ENCODE results near the gene TRMT10A.

The TRMT10A gene, protein sequence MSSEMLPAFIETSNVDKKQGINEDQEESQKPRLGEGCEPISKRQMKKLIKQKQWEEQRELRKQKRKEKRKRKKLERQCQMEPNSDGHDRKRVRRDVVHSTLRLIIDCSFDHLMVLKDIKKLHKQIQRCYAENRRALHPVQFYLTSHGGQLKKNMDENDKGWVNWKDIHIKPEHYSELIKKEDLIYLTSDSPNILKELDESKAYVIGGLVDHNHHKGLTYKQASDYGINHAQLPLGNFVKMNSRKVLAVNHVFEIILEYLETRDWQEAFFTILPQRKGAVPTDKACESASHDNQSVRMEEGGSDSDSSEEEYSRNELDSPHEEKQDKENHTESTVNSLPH

DNA sequence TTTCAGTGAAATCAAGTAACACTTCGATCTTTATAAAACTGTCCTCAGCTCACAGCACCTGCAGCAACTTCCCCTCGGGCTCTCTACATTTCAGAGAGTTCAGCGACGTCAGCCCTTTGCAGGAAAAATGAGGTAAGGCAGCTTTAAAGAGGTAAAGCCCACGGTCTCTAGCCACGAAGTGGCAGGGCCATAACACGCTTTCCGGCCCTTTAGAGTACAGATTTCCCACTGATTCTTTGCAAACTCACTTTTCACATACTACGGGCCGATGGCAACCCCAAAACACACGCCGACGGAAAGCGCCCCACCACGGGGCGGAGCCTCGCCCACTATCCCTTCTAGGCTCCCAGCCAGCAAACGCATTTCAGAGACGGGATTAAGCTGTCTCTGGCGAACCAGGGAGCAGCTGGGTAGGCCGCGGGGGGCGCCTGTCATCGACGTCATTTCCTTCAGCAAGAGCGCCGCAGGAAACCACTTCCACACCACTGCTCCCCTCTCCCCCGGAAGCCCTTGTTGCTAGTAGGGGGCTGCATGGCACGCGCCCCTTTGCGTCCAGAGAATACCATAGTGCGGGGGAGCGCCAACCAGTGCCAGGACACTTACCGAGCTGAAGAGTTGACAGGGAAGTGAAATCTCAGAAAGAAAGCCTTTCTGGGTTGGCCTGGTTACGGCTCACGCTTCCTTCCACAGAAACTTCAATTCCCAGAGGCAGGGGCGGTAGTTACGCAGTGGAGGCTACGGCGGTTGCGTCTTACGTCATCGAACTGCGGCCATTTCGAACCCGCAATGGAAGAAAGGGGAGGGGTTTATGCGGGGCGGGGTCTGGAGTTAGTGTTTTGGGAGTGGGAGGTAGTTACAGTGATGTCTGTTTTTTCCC lies at the start of gene TRMT10A:
TSS of gene TRMT10A (minus strand) at position 730 of the 877 bp plus-strand sequence. CDS start 4,701 bp downstream, outside the sequence.
- peak; percentile 86 to 93 for DNase-seq (ENCODE audit: low read depth in 2 of 2)

DNA sequence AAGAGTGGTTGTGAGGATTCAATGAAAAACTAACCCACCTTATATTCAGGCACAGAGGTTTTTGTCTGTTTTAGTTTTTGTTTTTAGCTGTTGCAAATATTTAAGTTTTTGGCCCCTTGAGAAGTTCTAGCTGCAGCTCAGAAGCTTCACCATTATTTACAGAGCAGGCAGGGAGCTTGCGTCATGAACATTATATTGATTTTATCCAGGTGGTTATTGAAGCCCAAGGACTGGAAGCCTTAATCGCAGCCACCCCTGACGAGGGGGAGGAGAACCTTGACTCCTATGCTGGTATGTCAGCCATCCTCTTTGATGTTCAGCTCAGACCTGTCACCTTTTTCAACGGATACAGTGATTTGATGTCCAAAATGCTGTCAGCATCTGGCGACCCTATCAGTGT lies 48.9 kb upstream of the TRMT10A start:
- no peak for DNase-seq (ENCODE audit: low read depth in 2 of 2)

DNA sequence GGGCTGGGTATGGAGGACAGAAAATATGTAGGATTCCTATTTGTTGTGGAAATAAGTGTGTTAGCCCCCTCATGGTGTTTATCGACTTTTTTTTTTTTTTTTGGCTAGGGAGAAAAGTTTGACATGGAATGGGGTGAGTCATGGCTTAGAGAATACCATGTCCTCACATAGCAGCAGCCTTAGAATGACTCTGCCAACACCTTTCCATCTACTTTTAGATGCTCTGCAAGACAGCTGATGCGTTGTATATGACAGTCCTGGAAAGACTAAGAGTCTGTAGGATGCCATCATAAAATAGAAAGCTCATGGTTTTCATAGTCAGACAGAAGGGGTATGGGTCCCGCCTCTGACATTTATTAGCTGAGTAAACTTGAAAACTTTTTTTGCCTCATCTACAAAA lies 48.4 kb upstream of the TRMT10A start:
- no peak for DNase-seq (ENCODE audit: low read depth in 2 of 2)

DNA sequence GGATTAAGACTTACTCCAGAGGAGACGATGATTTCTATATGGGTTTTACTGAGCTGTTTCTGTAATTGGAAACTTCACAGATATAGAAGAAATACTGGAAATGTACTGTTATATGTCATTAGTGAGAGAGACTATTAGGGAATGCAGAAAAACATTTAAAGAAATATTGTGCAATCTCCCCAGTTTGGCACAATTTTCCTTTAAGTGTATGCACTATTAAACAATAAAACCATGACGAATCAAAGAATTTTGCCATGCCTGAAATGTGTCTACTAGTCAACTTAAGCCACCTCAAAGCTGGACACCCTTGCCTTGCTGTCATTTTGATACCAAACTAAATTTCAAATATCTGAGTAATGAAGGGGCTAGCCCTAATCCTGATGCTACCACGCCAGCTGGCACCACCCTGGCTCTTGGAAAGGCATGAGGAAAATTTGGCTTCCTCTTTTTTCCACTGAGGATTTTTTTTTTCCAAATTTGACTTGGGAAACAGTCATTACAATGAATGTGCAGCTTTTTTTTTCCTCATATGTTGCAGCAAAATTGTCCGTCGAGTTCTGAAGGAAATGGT lies 46.9 kb upstream of the TRMT10A start:
- no peak for DNase-seq (ENCODE audit: low read depth in 2 of 2)

DNA sequence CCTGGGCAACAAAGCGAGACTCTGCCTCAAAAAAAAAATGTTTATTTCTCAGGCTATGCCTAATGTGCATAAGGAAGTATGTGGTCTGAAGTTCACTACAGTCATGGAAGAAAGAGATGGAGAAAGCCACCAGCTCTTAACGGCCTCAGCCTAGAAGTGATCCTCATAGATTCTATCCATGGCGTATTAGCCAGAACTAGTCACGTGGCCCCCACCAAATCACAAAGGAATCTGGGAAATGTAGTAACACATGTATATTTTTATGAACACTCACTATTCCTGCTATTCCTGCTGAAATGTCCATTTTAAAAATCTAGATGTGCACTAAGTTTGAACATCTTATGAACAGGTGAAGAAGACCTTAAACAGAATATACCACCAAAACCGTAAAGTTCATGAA lies 44.6 kb upstream of the TRMT10A start:
- DNase-seq (ENCODE audit: low read depth in 2 of 2) = no peak

DNA sequence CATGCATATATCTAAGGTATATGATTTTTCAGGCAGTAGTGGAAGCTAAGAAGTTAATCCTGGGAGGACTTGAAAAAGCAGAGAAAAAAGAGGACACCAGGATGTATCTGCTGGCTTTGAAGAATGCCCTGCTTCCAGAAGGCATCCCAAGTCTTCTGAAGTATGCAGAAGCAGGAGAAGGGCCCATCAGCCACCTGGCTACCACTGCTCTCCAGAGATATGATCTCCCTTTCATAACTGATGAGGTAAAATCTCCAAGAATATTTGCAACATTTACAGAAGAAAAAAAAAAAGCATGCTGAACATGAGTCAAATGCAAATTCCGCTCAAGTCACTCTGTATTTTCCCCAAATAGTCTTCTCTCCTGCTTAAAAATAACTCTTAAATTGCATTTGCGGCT lies 42.9 kb upstream of the TRMT10A start:
- DNase-seq (ENCODE audit: low read depth in 2 of 2) = no peak

DNA sequence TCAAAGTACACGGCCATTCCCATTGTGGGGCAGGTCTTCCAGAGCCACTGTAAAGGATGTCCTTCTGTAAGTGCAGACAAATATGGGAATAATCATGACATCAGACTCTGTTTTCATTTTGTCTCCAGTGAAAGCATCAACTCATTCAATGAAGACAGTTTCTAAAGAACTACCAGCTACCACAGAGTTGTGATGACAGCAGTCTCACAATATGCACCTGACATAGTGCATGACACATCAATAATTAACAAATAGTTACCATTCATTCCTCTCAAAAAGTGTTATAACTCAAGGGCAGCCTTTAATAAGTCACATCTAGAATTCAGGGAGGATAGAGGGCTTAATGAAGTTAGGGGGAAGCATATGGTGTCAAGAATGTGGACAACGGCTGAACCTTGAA lies 31.0 kb upstream of the TRMT10A start:
- no peak for DNase-seq (ENCODE audit: low read depth in 2 of 2)

DNA sequence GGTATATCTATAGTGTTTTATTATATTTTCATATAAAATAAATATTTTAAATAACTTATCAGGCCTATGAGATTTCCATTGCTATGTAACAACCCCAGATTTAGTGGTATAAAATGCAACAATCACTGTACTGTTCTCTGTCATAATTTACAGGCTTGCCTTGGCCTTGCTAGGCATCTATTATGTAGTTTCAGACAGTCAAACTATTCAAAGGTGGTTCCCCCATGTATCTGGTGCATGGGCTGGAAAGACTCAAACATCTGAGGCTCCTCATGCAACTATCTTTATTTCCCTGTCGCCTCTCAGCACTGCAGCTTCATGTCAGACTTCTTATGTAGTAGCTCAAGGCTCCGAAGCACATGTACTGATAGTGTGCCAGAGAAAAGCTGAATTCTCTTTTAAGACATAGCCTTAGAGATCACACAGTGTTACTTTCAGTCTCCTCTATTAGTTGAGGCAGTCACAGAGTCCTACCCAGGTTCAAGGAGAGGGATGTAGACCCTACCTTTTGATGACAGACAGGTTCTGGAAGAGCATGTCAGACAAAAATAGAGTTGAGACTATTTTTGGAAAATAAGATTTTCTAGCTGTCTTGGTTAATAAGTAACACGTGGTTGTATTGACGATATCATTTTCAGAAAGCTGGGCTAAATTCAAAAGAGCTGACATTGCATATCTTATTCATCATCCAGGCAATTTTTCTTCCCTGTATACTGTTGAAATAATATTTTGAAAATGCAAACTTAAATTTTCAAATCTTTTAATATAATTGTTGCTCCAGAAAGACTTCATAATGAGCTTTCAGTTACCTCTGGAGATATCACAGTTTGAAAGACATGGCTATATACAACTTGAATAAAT lies 30.2 kb upstream of the TRMT10A start:
- no peak for DNase-seq (ENCODE audit: low read depth in 2 of 2)

DNA sequence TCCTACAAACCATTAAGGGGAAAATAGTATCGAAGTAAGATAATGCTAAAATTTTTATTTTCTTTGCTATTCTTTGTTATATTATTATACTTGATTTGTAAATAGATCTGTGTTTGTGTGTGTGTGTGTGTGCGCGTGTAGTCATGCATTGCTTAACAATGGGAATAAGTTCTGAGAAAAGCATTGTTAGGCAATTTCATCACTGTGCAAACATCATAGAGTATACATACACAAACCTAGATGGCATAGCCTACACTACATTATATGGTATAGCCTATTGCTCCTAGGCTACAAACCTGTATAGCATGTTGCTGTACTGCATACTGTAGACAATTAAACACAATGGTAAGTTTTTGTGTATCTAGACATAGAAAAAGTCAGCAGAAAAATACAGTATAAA lies 27.9 kb upstream of the TRMT10A start:
- DNase-seq (ENCODE audit: low read depth in 2 of 2) = no peak

DNA sequence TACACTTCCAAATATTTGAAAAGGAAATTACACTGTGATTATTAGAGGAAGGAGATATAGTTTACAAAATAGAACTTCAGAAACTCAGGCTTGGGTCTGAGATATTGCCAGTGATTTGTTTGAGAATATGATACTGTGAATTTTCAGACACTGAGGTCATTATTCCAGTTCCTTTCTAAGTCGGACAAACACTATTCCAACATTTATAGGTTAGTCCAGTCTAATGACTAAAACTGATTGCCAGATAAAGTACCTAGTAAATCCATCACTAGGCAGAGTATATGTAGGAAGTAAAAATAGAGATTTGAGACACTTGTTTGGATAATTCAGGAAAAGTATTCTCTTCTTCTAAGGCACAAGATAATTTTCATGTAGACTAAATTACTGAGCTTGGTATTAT lies 24.0 kb upstream of the TRMT10A start:
- DNase-seq (ENCODE audit: low read depth in 2 of 2) = no peak

DNA sequence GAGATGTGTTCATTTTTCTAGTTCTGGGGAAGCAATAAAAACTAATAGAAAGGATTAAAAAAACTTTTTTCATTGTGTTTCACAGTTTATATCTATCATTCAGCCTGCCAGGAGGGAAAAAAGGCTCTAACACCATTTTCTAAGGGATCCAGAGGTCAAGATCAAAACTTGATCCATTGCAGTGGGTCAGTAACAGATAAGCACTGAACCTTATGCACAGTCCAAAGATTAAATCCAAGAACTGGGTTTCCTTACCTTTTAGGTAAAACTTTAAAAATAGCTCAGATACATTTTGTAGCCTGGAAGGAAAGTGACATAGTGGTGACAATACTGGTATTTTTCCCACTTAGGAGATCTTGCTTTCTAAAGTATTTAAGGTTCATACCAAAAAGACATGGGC lies 23.5 kb upstream of the TRMT10A start:
- DNase-seq (ENCODE audit: low read depth in 2 of 2) = no peak

DNA sequence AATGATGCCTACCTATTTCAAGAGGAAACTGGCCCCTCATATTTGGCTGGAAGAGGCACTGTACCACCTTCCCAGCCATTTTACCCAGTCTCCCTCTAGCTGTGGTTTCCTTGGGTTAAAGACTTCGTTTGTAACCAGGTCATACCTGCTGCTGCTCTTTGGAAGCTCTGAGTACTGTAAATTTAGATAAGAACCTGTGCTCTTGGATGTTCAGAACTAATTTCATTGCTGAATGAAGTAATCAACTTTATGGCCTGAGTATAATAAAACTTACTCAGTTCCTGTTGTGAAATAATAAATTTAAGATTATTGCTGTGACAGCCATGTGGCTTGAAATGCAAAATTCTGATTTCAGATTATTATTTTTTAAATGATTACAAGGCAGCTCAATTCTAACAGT lies 23.0 kb upstream of the TRMT10A start:
- DNase-seq (ENCODE audit: low read depth in 2 of 2) = no peak

DNA sequence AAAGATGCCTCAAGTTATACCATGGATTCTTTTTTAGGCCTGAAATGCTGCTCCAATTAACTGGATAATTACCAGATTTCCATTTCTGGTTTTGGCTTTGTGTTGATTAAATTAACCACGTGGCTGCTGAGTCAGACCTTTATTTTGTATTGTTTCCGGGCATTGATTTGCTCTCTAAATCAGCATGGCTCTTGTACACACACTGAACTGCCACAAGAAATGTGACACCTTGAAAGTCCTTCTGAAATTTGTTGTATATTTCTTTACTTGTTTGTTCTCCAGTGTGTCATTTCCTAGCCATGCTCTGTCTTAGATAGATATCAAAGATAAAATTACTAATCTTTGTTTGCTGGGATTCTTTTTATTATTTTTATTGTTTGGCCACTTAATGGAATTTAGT lies 22.5 kb upstream of the TRMT10A start:
- DNase-seq (ENCODE audit: low read depth in 2 of 2) = no peak

DNA sequence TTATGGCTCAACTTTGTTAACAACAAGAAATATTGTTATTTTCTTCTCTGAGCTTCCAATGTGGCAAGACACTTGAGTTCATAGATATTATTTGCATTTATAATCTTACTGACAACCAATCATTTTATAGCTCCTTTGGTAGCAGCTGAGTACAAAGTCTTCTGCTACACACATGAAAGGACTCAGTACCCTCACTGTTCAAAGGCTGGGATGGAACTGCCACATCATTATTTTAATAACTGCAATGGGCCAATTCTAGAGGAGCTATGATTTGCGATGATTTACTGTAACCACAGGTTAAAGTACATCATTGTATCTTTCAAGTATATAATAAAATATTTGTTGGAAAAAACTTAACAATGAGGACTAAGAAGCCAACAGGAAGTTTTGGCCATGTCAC lies 21.7 kb upstream of the TRMT10A start:
- DNase-seq (ENCODE audit: low read depth in 2 of 2) = no peak

DNA sequence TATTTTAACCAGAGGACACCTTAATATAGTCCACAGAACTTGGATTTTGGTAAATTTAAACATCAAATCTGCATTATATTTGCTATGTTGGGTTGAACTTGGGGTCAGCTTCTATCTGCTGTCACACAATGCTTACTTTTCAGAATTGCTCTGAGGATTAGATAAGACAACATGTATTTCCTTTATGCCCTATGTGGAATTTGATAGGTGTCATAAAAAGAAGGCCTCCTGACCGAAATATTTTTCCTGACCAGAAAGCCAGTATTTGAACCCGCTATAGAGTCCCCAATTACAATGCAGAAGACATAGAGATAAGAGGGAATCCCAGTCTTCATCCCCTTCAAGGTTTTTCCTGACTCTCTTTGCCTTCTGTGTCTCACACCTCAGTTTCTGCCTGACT lies 14.9 kb upstream of the TRMT10A start:
- DNase-seq (ENCODE audit: low read depth in 2 of 2) = no peak

DNA sequence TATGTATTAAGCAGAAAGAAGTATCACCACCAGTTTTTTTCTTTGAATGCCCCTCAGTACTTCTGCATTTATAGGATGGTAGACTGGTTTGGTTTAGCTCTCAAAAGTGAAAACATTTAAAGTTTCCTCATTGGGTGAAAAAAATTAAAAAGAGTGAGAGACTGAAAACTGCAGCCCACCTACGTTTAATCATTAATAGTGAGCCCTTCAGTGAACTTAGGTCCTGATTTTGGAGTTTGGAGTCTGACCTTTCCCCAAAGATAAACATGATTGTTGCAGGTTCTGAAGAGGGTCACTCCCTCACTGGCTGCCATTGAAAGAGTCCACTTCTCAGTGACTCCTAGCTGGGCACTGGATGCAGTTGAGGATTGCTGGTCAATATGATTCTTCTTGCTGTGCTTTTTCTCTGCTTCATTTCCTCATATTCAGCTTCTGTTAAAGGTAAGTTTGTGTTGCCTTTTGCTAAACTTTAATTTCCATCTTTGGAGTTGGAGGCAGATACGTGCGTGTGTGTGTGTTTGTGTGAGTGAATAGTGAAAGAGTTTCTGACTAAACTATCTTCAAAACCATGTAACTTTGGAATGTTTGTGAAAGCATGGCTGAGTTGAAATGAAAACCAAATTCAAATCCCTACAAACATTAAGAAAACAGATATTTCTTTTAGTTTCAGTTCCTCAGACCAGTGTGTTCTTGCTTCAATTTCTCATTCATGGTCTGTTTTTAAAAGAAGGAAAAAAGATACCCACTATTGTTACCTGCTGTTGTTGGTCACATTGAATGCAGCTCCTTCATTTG lies 10.9 kb upstream of the TRMT10A start, which contains the start of gene MTTP:
TSS of gene MTTP (plus strand) at position 295 of the 795 bp plus-strand sequence. CDS start at position 381, 86 bp downstream.
- no peak for DNase-seq (ENCODE audit: low read depth in 2 of 2)

DNA sequence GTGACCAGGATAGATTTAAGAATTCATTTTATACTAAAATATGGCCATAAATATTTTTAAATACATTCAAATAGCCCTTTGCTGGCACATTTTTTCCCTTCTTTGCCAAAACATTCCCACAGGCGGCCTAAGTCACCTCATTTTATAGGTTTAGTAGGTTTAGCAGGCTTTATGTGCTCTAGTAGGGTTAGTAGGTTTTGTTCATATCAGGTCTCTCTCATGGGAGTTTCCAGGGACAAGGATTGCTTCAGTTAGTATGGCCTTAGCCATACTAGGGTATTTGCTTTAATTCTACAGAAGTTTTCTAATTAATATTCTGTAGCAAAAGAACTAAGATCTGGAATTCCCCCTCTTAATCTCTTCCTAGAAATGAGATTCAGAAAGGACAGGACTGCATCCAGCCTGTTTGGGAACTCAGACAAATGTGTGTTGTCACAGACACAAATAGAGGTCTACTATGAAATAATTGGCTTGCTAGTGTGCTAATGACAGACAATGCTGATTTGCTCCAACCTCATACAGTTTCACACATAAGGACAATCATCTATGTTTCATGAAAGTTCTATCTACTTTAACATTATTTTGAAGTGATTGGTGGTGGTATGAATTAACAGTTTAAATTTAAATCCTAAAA lies 10.0 kb upstream of the TRMT10A start:
- no peak for DNase-seq (ENCODE audit: low read depth in 2 of 2)

DNA sequence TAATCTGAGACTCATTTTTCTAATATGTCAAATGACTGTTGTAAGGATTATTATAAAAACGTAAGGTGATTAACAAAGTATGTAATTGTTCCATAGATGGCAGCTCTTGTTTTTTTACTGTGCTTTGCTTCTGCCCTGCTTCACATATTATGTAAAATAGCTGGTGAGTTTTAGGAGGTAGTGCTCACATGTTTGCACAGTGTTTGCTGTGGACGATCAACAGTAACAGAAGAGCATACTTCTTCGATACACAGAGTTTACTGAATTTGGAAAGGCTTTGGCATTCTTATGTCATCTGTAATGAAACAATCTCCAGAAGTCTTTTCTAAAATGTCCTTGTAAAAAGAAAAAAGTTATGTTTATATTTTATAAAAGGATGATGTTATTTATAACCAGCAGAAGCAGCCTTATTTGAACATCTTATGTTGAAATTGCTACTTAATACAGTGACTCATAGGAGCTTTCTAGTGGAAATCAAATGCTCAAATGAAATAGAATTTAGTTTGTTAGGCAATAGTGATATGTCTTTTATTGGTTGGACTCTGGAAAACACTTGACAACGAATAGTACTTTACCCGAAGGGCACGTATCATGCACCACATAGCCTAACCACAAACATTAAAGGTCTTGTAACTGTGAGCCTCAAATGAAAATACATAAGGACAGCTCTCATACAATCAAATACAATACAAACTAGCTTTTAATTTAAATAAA lies 8.8 kb upstream of the TRMT10A start:
- DNase-seq (ENCODE audit: low read depth in 2 of 2) = no peak

DNA sequence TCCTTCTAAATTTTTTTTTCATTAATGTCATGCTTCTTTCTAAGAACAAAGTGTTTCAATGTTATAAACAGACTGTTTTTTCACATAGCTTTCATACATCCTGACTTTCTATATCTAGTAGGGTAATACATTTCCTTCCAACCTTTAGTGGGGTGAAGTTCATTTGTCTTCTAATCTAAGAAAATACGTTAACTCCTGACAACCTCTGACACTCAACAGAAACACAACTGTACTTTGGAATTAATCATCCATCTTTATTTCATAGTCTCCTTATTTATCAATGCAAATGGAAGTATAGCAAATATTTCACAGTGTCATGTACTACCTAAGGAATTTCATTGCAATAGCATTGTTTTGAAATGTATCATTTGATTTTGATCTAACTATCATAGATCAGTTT lies 8.0 kb upstream of the TRMT10A start:
- DNase-seq (ENCODE audit: low read depth in 2 of 2) = no peak

DNA sequence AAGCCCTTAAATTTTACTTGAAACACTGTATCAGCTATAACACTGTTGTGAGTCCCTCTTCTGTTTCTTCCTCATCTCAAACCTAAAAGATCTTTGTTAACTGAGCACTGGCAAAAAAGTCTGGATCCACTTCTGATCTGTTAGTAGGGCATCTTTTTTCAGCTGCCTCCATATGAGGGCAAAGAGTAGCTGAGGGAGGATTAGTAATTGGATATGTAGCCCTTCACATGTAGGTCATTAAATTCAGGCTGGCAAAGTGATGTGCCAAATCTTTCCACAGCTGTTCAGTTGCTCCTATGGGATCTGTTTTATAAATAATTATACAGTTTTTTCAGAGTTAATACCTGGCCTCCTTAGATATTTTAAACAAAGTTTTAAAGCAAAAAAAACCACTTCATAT lies 1.1 kb upstream of the TRMT10A start:
- DNase-seq (ENCODE audit: low read depth in 2 of 2) = no peak

Data from stimulated activated CD8-positive, alpha-beta memory T cell treated with anti-CD3 and anti-CD28 coated beads, Interleukin-2, amount 100 ng/mL, for 48 hours (primary cell).